ENCODE results near the gene KIAA1958.
"Not testable (repeated sequence)": the region's sequence is repeated elsewhere in the genome, so short reads cannot be mapped to it uniquely, and the experiment has no call there.

Gene KIAA1958

GRCh38 chr9:112489039-112489546, 2.5 kb downstream of the KIAA1958 start:
- no peak for DNase-seq (ENCODE audit: low read depth)

GRCh38 chr9:112489876-112490666, 3.4 kb downstream of the KIAA1958 start:
- no peak for DNase-seq (ENCODE audit: low read depth)

- no peak for DNase-seq (ENCODE audit: low read depth)
These were observed 6.9 kb downstream of the KIAA1958 start for GRCh38 chr9:112493393-112494137.

GRCh38 chr9:112494153-112494552, 7.5 kb downstream of the KIAA1958 start:
- DNase-seq (ENCODE audit: low read depth) = no peak

GRCh38 chr9:112495614-112496013, 9.0 kb downstream of the KIAA1958 start:
- DNase-seq (ENCODE audit: low read depth) = no peak

GRCh38 chr9:112496074-112496722, 9.6 kb downstream of the KIAA1958 start:
- DNase-seq (ENCODE audit: low read depth) = no peak

GRCh38 chr9:112500842-112501241, 14.2 kb downstream of the KIAA1958 start:
- DNase-seq (ENCODE audit: low read depth) = no peak

GRCh38 chr9:112501287-112501686, 14.7 kb downstream of the KIAA1958 start:
- DNase-seq (ENCODE audit: low read depth) = no peak

GRCh38 chr9:112502175-112502946, 15.7 kb downstream of the KIAA1958 start:
- no peak for DNase-seq (ENCODE audit: low read depth)

GRCh38 chr9:112503170-112503569, 16.5 kb downstream of the KIAA1958 start:
- DNase-seq (ENCODE audit: low read depth) = no peak

GRCh38 chr9:112505086-112505485, 18.5 kb downstream of the KIAA1958 start:
- DNase-seq (ENCODE audit: low read depth) = no peak

GRCh38 chr9:112505607-112506006, 19.0 kb downstream of the KIAA1958 start:
- DNase-seq (ENCODE audit: low read depth) = no peak

GRCh38 chr9:112506571-112506970, 19.9 kb downstream of the KIAA1958 start:
- no peak for DNase-seq (ENCODE audit: low read depth)

GRCh38 chr9:112507001-112507680, 20.5 kb downstream of the KIAA1958 start:
- DNase-seq (ENCODE audit: low read depth) = no peak

- DNase-seq (ENCODE audit: low read depth) = no peak
These were observed 21.8 kb downstream of the KIAA1958 start for GRCh38 chr9:112508377-112508776.

- DNase-seq (ENCODE audit: low read depth) = not testable (repeated sequence)
These were observed 25.8 kb downstream of the KIAA1958 start for GRCh38 chr9:112512377-112512776.

- no peak for DNase-seq (ENCODE audit: low read depth)
These were observed 30.1 kb downstream of the KIAA1958 start for GRCh38 chr9:112516769-112517168.

- DNase-seq (ENCODE audit: low read depth) = no peak
These were observed 33.4 kb downstream of the KIAA1958 start for GRCh38 chr9:112520069-112520468.

GRCh38 chr9:112520656-112521055, 34.0 kb downstream of the KIAA1958 start:
- DNase-seq (ENCODE audit: low read depth) = no peak

- no peak for DNase-seq (ENCODE audit: low read depth)
These were observed 40.3 kb downstream of the KIAA1958 start for GRCh38 chr9:112526973-112527372.

GRCh38 chr9:112527959-112528358, 41.3 kb downstream of the KIAA1958 start:
- DNase-seq (ENCODE audit: low read depth) = no peak

All from stimulated activated CD8-positive, alpha-beta memory T cell treated with anti-CD3 and anti-CD28 coated beads, Interleukin-12 subunit alpha, Interleukin-12 subunit beta, amount 100 ng/mL, for 4 hours (primary cell).